Glutamatergic neuron (in vitro differentiated cells): Measurements from ENCODE around the gene CLIP3. TPM values are rescaled to one million over a fixed set of nuclear protein-coding genes. Genes with fewer than 3 reads are reported as not detected.
"Not testable (repeated sequence)": the region's sequence is repeated elsewhere in the genome, so short reads cannot be mapped to it uniquely, and the experiment has no call there.

Experiments used
- DNase-seq: peaks from one replicate; pipeline ENCODE4 v3.0.0; 2022
- H3K27ac Mint-ChIP-seq: one replicate; pipeline ENCODE4 v1.8.0; 2020; ENCODE audit warnings: mild to moderate bottlenecking, mixed read lengths, inconsistent platforms; ENCODE audit not compliant: unreplicated experiment
- H3K27me3 Mint-ChIP-seq: one replicate; pipeline ENCODE4 v1.8.0; 2020; ENCODE audit warnings: mild to moderate bottlenecking, moderate library complexity, mixed read lengths, inconsistent platforms; ENCODE audit not compliant: unreplicated experiment
- H3K36me3 Mint-ChIP-seq: one replicate; pipeline ENCODE4 v1.8.0; 2020; ENCODE audit warnings: mild to moderate bottlenecking, mixed read lengths, inconsistent platforms; ENCODE audit not compliant: unreplicated experiment
- H3K4me1 Mint-ChIP-seq: one replicate; pipeline ENCODE4 v1.8.0; 2020; ENCODE audit warnings: mild to moderate bottlenecking, low read depth, mixed read lengths, inconsistent platforms; ENCODE audit not compliant: unreplicated experiment
- H3K4me3 Mint-ChIP-seq: one replicate; pipeline ENCODE4 v1.8.0; 2020; ENCODE audit warnings: mild to moderate bottlenecking, mixed read lengths, inconsistent platforms; ENCODE audit not compliant: unreplicated experiment
- H3K9me3 Mint-ChIP-seq: one replicate; pipeline ENCODE4 v1.8.0; 2020; ENCODE audit warnings: mild to moderate bottlenecking, moderate library complexity, mixed read lengths, inconsistent platforms; ENCODE audit not compliant: unreplicated experiment
- total RNA-seq: library from RNA; stranded (reverse); fragmentation: NEBNext Ultra II Directional; extraction: Animal tissue kit (Norgen Biotek cat#: 25700); gene quantifications from one replicate; pipeline ENCODE4 v1.2.1, GENCODE V29; 2021; ENCODE audit not compliant: unreplicated experiment
- TF ChIP-seq, protein P1 (sequence below): fragments of 200-600 bp; sonication (generic); IDR thresholded peaks from one replicate; pipeline ENCODE4 v1.5.0; 2021; ENCODE audit not compliant: partially characterized antibody, unreplicated experiment

CLIP3 gene
- total RNA-seq, 1 donor from 2014 or later = 146 TPM

DNA sequence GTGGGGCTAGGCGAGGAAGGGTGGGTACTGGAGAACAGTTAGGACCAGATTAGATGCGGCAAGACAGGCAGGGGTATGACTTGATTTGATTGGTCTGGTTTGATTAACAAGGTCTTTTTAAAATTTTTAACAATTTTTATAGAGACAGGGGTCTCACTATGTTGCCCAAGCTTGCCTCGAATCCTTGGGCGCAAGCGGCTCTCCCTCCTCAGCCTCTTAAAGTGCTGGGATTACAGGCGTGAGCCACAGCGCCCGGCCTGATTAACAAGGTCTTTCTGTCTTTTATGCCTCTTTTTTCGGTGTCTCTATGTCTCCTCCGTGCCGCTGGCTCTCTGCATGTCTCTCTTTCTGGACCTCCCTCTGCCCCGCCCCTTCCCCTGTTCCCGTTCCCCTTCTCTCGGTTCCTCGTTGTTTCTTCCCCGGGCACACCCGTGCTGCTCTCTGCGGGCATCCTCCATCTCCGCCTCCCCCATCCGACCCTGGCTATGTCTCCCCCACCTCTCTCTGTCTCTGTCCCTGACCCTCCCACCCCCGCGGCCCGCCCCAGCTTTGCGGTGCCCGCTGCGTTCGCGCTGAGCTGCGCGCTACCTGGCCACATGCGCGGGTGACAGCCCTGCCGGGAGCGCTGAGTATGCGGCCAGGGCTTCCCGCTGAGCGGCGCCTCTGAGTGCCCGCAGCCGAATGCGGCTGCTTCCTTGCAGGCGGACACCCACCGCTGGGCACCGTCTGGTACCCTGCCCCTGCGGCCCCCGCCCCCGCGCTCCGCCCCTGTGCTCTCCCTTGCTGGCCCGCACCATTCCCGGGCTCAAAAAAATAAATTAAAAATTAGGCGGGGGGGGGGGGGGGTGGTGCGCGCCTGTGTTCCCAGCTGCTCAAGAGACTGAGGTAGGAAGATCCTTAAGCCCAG, 45.8 kb downstream of the CLIP3 start:
- Mint-ChIP-seq H3K27me3 (peaks cover 18% of the 10 kb centered on the region), H3K4me1 (peaks cover 6% of the 10 kb centered on the region), H3K9me3 (peaks cover 6% of the 10 kb centered on the region), H3K4me3 (peak overlapping the region; percentile 84), H3K36me3 (peaks cover 5% of the 10 kb centered on the region), H3K27ac (peak overlapping the region; percentile 82)
- TF ChIP-seq, protein P1, sequence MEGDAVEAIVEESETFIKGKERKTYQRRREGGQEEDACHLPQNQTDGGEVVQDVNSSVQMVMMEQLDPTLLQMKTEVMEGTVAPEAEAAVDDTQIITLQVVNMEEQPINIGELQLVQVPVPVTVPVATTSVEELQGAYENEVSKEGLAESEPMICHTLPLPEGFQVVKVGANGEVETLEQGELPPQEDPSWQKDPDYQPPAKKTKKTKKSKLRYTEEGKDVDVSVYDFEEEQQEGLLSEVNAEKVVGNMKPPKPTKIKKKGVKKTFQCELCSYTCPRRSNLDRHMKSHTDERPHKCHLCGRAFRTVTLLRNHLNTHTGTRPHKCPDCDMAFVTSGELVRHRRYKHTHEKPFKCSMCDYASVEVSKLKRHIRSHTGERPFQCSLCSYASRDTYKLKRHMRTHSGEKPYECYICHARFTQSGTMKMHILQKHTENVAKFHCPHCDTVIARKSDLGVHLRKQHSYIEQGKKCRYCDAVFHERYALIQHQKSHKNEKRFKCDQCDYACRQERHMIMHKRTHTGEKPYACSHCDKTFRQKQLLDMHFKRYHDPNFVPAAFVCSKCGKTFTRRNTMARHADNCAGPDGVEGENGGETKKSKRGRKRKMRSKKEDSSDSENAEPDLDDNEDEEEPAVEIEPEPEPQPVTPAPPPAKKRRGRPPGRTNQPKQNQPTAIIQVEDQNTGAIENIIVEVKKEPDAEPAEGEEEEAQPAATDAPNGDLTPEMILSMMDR = no peak
- peak; percentile 71 for DNase-seq

DNA sequence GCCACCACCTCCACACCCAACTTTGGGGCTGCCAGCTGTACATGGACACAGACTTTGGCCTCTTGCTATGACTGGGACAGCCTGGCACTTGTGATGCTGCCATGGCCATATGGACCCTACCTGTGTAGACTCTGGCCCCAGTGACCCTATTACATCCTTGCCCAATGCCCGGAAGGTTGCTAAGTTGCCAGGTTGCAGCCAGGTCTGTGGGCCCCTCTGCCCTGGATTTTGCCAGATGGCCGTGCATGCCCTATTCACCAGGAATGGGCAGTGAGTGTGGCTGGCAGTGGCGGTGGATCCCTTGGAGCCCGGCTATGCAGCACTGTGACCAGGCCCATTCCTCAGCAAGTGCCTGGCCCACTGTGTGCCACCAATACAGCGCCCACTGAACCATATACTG, 46.6 kb downstream of the CLIP3 start:
- peaks cover 2% of the 10 kb centered on the region for H3K4me1 Mint-ChIP-seq
- H3K36me3 Mint-ChIP-seq = peaks cover 5% of the 10 kb centered on the region
- TF ChIP-seq, protein P1 = no peak
- peaks cover 20% of the 10 kb centered on the region for H3K27me3 Mint-ChIP-seq
- no peak overlapping the region for H3K27ac Mint-ChIP-seq
- no peak overlapping the region for H3K4me3 Mint-ChIP-seq
- no peak for DNase-seq
- H3K9me3 Mint-ChIP-seq = peaks cover 6% of the 10 kb centered on the region

DNA sequence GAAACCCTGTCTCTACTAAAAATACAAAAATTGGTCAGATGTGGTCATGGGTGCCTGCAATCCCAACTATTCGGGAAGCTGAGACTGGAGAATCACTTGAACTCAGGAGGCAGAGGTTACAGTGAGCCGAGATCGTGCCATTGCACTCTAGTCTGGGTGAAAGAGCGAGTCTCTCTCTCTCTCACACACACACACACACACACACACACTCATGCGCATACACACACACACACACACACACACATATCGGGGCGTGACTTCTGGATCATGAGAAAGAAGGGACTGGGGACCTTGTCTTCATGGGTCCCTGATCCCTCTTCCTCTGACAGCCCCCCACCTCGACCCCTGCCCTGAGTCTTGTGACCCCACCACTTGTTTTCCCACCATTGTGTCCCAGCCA, 49.5 kb downstream of the CLIP3 start:
- no peak for DNase-seq
- Mint-ChIP-seq H3K36me3 (peaks cover 5% of the 10 kb centered on the region), H3K27me3 (peaks cover 25% of the 10 kb centered on the region), H3K9me3 (peaks cover 4% of the 10 kb centered on the region), H3K27ac (no peak overlapping the region), H3K4me3 (no peak overlapping the region), H3K4me1 (peaks cover 2% of the 10 kb centered on the region)
- TF ChIP-seq, protein P1 = no peak

DNA sequence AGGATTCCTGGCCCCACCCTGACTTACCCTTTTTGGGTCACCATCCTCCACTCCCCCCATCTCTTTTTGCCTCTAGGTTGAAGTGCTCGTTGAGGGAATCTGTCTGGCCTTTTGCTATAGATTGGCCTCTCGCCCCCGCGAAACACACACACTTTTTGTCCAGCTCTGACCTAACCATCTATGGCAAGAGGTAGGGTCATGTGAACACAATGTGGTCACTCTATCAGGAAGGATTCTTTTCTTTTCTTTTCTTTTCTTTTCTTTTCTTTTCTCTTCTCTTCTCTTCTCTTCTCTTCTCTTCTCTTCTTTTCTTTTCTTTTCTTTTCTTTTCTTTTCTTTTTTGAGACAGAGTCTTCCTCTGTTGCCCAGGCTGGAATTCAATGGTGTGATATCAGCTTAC, 51.7 kb downstream of the CLIP3 start:
- H3K4me1 Mint-ChIP-seq, H3K27ac Mint-ChIP-seq, DNase-seq, H3K4me3 Mint-ChIP-seq, H3K9me3 Mint-ChIP-seq, H3K36me3 Mint-ChIP-seq: not testable (repeated sequence)
- peaks cover 21% of the 10 kb centered on the region for H3K27me3 Mint-ChIP-seq

DNA sequence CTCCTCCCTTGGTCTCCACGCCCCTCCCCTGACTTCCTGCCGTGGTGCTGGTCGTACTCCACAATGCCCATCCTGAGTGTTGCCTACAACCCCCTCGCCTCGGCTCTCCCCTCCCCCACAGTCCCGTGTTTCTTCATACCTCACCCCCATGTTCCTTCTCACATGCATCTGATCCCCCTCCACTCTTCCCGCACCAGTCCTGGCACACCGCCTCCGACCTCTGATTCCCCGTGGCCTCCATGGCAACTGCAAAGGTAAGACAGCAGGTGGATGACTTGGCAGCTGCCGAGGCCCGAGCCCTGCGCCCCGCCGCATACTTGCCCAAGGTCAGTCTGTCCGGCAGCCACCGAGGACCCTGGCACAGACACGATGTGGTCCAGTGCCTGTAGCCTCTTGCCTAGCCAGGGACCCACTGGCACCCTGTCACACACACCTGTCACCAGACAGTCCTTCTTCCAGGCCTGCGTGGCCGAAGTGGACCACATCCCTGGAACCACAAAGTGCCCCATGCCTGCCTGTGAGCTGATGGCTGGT, 53.8 kb downstream of the CLIP3 start:
- peaks cover 9% of the 10 kb centered on the region for H3K27me3 Mint-ChIP-seq
- H3K4me1 Mint-ChIP-seq = peaks cover 5% of the 10 kb centered on the region
- TF ChIP-seq, protein P1 = no peak
- H3K27ac Mint-ChIP-seq = no peak overlapping the region
- no peak overlapping the region for H3K4me3 Mint-ChIP-seq
- H3K36me3 Mint-ChIP-seq = no peaks in the 10 kb centered on the region
- DNase-seq = no peak
- peaks cover 4% of the 10 kb centered on the region for H3K9me3 Mint-ChIP-seq
